Dermis blood vessel endothelial cell (primary cell): Measurements from ENCODE around the gene SLC15A1. TPM values are rescaled to one million over a fixed set of nuclear protein-coding genes. Genes with fewer than 3 reads are reported as not detected.
"Not testable (repeated sequence)": the region's sequence is repeated elsewhere in the genome, so short reads cannot be mapped to it uniquely, and the experiment has no call there.

Experiments used
- DNase-seq: peaks from one replicate; pipeline ENCODE4 v3.0.0; 2010
- total RNA-seq: library from RNA; depleted of rRNA; stranded (reverse); fragments of >200 nt; gene quantifications from 2 replicates; pipeline ENCODE4 v1.2.3, GENCODE V29; 2014

The SLC15A1 gene
- total RNA-seq, 1 donor from 2014 or later, result not detected

DNA sequence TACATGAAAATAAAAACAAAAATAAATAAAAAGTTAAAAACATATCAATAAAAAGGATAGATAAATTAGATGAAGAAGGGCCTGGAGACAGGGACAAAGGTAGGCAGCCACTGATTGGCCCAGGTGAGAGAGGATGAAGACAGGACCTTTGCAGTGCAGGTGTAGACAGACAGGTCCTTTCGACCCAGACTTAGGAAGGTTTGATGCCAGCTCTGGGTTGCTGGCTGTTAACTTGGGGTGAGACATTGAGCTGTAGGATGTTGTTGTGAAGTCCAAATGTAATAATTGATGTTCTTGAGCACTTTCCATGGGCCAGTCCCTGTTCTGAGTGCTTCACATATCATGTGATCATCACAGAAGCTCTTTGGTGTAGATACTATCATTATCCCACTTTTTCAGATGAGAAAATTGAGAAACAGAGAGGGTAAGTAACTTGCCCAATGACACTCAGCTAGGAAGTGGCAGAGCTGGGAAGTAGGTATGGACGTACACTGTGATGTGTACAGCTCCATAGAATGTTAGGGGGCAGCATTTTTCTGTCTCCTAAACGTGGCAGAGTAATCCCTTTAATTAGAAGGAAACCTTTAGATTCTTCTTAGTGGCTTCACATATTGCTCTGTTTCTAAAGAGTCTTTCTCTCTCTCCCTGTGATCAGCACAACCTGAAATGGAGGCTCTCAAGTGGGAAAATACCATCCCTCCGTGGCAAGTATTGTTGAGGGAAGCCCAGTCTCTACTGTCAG, 99.6 kb downstream of the SLC15A1 start:
- no peak for DNase-seq

DNA sequence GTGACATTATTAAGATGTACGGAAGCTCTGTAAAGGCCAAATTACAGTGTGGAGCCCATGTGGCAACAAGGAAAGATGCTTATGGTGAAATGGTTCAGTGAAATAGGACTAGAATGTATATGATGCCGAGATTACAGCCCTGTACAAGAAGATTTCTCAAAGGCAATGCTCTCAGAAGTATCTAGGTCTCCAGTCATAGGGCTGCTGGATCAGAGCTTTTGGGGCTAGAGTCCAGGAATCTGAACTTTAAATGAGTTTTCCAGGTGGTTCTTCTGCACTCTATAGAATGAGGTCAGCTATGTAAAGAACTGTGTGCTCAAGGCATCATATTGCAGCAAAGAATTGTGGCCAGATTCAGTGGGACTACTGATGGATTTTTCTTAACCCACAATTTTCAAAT, 100.2 kb downstream of the SLC15A1 start:
- no peak for DNase-seq

- DNase-seq, result no peak
Observed at GRCh38 chr13:98651744-98652143, 100.7 kb downstream of the SLC15A1 start.

DNA sequence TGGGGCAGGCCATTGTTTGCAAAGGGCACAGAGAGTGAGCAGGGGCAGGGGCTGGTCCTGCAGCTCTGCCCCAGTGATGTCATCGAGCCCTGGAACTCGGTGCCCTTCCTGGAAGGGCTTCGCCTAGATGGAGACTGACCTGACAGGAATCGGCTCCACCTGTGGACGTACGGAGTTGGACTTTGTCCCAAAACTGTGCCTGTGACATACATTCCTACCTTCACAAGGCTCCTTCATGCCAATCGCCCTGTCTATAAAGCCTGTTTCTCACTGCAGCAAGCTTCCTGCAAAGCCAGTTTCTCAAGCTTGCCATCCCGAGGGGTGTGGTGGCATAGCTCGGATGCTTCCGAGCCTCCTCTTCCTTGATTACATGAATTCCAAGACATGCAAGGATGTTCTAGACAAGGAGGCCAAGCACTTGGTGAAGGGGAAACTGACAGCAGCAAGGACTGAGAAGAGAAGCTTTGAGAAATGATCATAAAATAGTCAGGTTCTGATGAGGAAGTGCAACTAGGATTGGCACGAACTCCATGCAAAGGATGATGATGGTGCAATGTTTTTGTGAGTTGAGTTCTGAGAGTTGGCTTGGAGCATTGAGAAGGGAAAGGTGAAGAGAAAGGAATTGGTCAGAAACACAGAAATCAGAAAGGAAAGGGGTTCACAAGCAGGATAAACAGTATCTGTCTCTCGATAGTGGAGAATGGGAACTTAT, 101.9 kb downstream of the SLC15A1 start:
- DNase-seq, result no peak

DNA sequence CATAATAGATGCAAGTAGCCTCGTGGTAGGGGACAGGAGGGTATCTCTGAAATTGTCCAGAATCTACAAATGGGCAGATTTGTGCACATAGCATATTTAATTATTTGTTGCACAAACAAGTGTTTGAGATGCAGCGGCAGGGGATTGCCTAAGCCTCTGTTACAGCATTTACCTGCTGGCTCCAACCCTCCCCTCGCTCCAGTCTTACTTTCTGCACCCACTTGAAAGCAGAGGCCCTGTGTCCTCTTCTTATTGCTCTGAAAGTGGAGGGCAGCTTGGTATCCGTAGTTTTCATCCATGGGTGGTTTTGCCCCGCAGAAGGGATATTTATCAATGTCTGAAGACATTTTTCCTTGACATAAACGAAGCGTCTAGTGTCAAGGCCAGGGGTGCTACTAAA, 102.6 kb downstream of the SLC15A1 start:
- no peak for DNase-seq

DNA sequence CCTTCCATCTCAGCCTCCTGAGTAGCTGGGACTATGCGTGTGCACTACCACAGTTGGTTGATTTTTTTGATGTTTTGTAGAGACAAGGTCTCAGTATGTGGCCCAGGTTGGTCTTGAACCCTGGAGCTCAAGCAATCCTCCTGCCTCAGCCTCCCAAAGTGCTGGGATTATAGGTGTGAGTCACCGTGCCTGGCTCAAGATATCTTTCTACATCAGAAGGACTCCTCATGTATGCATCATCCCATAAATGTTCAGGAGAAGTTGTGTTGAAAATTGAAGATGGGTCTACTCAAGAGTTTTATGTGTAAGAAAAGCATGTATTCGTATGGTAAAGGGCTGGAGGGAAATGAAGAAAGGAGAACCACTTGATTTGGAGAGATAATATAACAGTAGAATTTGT, 103.8 kb downstream of the SLC15A1 start:
- DNase-seq, result no peak

DNA sequence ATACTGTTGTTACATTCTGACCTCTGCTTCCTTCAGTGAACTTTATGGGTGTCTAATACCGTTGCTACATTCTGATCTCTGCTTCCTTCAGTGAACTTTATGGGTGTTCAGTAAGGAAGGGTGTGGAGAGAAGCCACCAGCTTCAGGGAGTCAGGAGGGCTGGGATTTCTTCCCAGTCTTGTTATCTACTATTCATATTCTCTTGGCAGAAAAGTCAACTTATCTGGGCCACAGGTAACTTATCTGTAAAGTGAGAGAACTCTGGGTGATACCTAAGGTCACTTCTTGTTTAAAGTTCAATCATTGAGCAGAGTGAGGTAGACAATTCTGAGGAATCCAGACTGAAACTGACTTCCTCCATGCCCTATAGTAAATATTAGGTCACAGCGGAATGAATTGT, 104.3 kb downstream of the SLC15A1 start:
- no peak for DNase-seq

DNA sequence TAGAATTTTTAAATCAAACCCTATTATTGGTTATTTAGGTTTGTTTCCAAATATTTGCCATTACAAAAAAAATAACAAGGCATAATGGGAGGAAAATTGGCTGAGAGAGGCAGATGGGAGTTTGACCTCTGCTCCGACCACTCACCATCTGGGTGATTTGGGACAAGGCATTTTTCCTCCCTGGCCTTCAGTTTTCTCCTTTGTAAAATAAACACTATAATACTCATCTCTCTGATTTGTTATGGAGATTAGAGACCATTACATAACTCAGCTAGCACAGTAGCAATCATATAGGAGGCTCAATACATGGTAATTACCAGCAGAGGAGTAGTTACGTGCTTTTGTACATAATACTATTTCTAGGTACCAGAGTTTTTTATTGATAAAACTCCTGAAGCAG, 105.4 kb downstream of the SLC15A1 start:
- DNase-seq, result no peak

DNA sequence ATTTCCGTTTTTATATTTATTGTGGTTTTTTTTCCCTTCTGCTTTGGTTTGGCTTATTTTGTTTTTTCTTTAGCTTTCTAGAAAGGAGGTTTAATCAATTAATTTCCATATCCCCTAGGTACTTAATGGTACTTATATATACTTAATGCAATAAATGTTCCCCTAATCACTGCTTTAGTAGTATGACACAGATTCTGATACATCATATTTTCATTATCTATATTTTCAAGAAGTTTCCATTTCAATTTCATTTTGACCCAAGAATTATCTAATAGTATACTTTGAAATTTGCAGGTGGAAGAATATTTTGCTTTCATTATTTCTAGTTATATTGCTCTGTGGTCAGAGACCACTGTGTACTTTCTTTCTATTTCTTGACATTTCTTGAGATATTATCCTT, 109.0 kb downstream of the SLC15A1 start:
- DNase-seq, result no peak

DNA sequence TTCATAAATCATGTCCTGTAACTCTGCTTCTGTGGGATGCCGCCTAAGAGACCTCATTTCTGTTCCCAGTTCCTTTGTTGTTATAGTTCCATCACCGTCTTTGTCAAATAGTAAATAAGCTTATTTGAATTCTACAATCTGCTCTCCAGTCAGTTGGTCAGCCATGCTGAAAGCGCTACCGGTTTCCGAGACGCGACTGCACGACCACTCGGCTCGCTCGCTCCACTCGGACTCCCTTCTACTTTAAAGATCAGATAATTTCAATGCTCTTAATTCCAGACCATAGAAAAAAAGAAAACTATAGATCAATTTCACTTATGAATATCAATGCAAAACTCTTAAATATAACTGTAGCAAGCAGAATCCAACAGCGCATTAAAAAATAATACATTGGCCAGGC, 111.4 kb downstream of the SLC15A1 start:
- no peak for DNase-seq

DNA sequence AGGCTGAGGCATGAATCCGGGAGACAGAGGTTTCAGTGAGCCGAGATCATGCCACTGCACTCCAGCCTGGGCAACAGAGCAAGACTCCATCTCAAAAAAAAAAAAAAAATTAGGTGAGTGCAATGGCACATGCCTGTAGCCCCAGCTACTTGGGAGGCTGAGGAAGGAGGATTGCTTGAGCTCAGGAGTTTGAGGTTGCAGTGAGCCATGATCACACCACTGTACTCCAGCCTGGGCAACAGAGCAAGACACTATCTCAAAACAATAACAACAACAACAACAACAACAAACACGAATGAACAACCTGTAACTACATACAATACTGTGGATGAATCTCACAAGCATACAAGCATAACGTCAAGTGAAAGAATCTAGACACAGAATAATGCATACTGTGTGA, 112.7 kb downstream of the SLC15A1 start:
- DNase-seq, result not testable (repeated sequence)

GRCh38 chr13:98638352-98638751, 114.1 kb downstream of the SLC15A1 start:
- not testable (repeated sequence) for DNase-seq

Other genes starting within 250 kb of the SLC15A1 start
- 40.8 and 69.6 TPM in 2 replicates for gene STK24, start 175.6 kb downstream of the SLC15A1 start, total RNA-seq
- gene DOCK9, start 225.4 kb upstream of the SLC15A1 start, total RNA-seq, result 556 and 666 TPM in 2 replicates